ENCODE results near the gene KAT2B.
A peak's percentile ranks its signal among the peaks of the same experiment; 100 is the strongest.
"Not testable (repeated sequence)": the region's sequence is repeated elsewhere in the genome, so short reads cannot be mapped to it uniquely, and the experiment has no call there.

Gene KAT2B

GRCh38 chr3:20039466-20039764, 831 bp upstream of the KAT2B start:
- DNase-seq = no peak

DNA sequence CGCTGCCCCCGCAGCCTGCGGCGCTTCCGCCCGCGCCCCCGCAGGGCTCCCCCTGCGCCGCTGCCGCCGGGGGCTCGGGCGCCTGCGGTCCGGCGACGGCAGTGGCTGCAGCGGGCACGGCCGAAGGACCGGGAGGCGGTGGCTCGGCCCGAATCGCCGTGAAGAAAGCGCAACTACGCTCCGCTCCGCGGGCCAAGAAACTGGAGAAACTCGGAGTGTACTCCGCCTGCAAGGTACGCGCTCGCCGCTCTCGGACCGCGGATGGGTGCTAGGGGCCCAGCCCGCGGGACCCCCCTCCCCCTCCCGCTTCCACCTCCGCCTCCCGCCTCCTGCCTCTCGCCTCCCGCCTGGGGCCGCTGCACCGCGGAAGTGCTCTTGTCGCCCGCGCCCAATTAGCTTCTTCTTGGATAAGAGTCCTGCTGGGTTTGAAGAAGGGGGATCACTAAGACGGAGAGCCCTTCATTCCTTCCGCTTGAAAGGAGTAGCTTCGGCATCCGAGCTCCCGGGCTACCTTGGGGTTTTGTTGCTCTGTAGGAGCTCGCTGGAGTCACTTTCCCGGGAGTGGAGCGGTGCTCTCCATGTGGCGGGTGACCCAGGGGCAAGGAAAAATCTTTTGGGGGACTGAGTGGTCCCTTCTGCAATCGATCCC, 426 bp downstream of the KAT2B start:
- DNase-seq = peak; percentile 71
- in situ Hi-C loops (cut with HindIII; ENCODE audit: low pct_ligation_motif_present, low pct_unique_long_range_greater_than_20kb, low sequenced_read_pairs) = no loop called here

More at GRCh38 chr3:20039466-20039764, 831 bp upstream of the KAT2B start:
- in situ Hi-C loops (cut with HindIII; ENCODE audit: low pct_ligation_motif_present, low pct_unique_long_range_greater_than_20kb, low sequenced_read_pairs) = no loop called here

GRCh38 chr3:20041197-20041780, 1.0 kb downstream of the KAT2B start:
- peak; percentile 48 for DNase-seq
- in situ Hi-C loops (cut with HindIII; ENCODE audit: low pct_ligation_motif_present, low pct_unique_long_range_greater_than_20kb, low sequenced_read_pairs) = no loop called here

- DNase-seq = no peak
- in situ Hi-C loops (cut with HindIII; ENCODE audit: low pct_ligation_motif_present, low pct_unique_long_range_greater_than_20kb, low sequenced_read_pairs) = no loop called here
Observed at GRCh38 chr3:20042331-20042730, 2.1 kb downstream of the KAT2B start.

- in situ Hi-C loops (cut with HindIII; ENCODE audit: low pct_ligation_motif_present, low pct_unique_long_range_greater_than_20kb, low sequenced_read_pairs) = no loop called here
Observed at GRCh38 chr3:20043396-20043795, 3.1 kb downstream of the KAT2B start.

DNA sequence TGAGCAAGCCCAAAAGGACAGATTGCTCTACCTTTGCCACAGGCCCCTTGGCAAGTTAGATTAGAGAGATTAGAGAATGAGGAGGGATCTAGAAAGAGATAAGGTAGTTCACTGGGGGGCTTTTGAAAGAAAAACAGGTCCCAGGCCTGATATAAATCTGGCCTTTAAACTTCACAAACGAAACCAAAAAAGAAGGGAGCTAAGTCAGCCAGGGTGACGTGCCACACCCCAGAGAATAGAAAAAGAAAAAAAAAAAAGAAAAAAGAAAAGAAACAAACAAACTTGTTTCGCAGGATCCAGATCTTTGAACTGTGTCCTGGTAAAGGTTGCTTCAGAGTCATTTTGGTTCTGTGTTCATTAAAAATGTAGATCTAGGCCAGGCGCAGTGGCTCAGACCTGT, 3.6 kb downstream of the KAT2B start:
- no peak for DNase-seq
- in situ Hi-C loops (cut with HindIII; ENCODE audit: low pct_ligation_motif_present, low pct_unique_long_range_greater_than_20kb, low sequenced_read_pairs) = no loop called here

More at GRCh38 chr3:20043396-20043795, 3.1 kb downstream of the KAT2B start:
- DNase-seq = peak; percentile 48

GRCh38 chr3:20045141-20045540, 4.9 kb downstream of the KAT2B start:
- in situ Hi-C loops (cut with HindIII; ENCODE audit: low pct_ligation_motif_present, low pct_unique_long_range_greater_than_20kb, low sequenced_read_pairs); DNase-seq: not testable (repeated sequence)

DNA sequence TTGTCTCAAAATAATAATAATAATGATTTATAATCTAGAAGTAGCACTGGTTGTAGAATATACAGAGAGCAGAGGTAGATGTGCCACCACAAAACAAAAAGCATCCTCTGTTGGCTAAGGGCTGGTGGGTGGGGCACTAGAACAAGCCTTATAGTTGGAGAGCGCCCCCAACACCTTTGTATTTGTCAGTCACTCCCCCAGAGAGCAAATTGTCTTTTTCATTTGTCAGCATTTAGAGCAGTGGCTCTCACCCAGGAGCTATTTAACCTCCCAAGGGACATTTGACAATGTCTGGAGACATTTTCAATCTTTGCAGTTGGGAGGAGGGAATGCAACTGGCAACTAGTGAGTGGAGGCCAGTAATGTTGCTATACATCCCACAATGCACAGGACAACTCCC, 6.3 kb downstream of the KAT2B start:
- in situ Hi-C loops (cut with HindIII; ENCODE audit: low pct_ligation_motif_present, low pct_unique_long_range_greater_than_20kb, low sequenced_read_pairs) = no loop called here
- DNase-seq = no peak

GRCh38 chr3:20047341-20047779, 7.1 kb downstream of the KAT2B start:
- DNase-seq = no peak
- in situ Hi-C loops (cut with HindIII; ENCODE audit: low pct_ligation_motif_present, low pct_unique_long_range_greater_than_20kb, low sequenced_read_pairs) = no loop called here

- in situ Hi-C loops (cut with HindIII; ENCODE audit: low pct_ligation_motif_present, low pct_unique_long_range_greater_than_20kb, low sequenced_read_pairs) = no loop called here
- no peak for DNase-seq
Observed at GRCh38 chr3:20047976-20048883, 8.0 kb downstream of the KAT2B start.

GRCh38 chr3:20051123-20051806, 11.0 kb downstream of the KAT2B start:
- no peak for DNase-seq
- in situ Hi-C loops (cut with HindIII; ENCODE audit: low pct_ligation_motif_present, low pct_unique_long_range_greater_than_20kb, low sequenced_read_pairs) = no loop called here

- in situ Hi-C loops (cut with HindIII; ENCODE audit: low pct_ligation_motif_present, low pct_unique_long_range_greater_than_20kb, low sequenced_read_pairs) = no loop called here
- no peak for DNase-seq
Observed at GRCh38 chr3:20052851-20053250, 12.6 kb downstream of the KAT2B start.

GRCh38 chr3:20054549-20054987, 14.3 kb downstream of the KAT2B start:
- DNase-seq = peak; percentile 96
- in situ Hi-C loops (cut with HindIII; ENCODE audit: low pct_ligation_motif_present, low pct_unique_long_range_greater_than_20kb, low sequenced_read_pairs) = no loop called here

- in situ Hi-C loops (cut with HindIII; ENCODE audit: low pct_ligation_motif_present, low pct_unique_long_range_greater_than_20kb, low sequenced_read_pairs) = no loop called here
- no peak for DNase-seq
Observed at GRCh38 chr3:20055020-20055775, 15.0 kb downstream of the KAT2B start.

- DNase-seq = no peak
- in situ Hi-C loops (cut with HindIII; ENCODE audit: low pct_ligation_motif_present, low pct_unique_long_range_greater_than_20kb, low sequenced_read_pairs) = no loop called here
Observed at GRCh38 chr3:20055842-20056241, 15.6 kb downstream of the KAT2B start.

DNA sequence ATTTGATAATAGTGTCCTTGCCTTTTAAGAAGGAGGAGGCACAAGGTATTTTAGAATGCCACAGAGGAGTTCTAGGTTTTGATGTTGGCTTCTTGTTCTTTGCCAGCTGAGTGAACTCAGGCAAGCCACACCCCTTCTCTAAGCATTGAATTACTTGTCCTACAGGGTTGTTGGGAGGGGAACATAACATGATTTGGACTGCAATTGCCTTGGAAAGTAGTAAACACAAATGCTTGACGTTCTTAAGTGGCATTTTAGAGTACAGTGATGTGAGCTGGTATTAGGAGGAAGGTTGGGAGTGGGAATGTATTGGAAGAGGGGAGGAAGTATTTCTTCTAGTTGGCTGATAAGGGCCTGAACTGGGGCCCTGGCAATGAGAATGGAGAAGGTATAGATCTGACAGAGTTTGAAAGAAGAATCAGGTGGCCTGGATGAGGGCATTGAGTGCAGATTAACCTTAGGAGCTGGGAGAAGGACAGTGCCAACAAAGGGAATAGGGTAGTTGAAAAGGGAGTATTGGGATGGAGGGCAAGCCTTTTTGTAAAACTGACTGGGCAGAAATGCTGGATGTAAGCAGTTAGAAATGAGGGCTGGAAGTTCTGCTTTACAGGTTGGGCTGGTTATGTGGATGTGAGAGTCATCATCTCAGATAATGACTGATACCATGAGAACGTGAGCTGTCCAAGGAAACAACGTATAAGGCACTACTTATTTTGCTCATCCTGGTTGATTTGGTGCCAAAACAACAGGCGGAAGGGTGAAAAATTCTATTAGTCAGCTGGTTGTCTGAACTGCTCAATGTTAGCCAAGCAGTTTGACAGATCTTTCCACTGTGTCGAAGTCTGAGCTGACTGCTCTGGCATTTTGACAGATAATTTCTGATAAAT, 16.7 kb downstream of the KAT2B start:
- no peak for DNase-seq
- in situ Hi-C loops (cut with HindIII; ENCODE audit: low pct_ligation_motif_present, low pct_unique_long_range_greater_than_20kb, low sequenced_read_pairs) = no loop called here

- in situ Hi-C loops (cut with HindIII; ENCODE audit: low pct_ligation_motif_present, low pct_unique_long_range_greater_than_20kb, low sequenced_read_pairs) = no loop called here
- no peak for DNase-seq
Observed at GRCh38 chr3:20057612-20058180, 17.4 kb downstream of the KAT2B start.
